Ureter (tissue), 1 donor: Measurements from ENCODE around the gene SMARCAD1. TPM values are rescaled to one million over a fixed set of nuclear protein-coding genes. Genes with fewer than 3 reads are reported as not detected.

Experiments
- total RNA-seq: library from RNA; stranded (reverse); gene quantifications from one replicate; pipeline ENCODE4 v1.2.4, GENCODE V29; 2023
- donor health status: DM: yes; HTN: yes; CAD: no.

Gene SMARCAD1
- total RNA-seq, 1 donor from 2014 or later, result 39.7 TPM

Other genes starting within 250 kb of the SMARCAD1 start
- gene HPGDS, start 135.0 kb downstream of the SMARCAD1 start, total RNA-seq, result 4.4 TPM
- 210 TPM for gene PDLIM5, start 244.1 kb downstream of the SMARCAD1 start, total RNA-seq